Measurements from ENCODE around the gene FAM107A. TPM values are rescaled to one million over a fixed set of nuclear protein-coding genes. Genes with fewer than 3 reads are reported as not detected.

The FAM107A gene
- total RNA-seq, 2 donors from 2014 or later, result not detected

- no peaks in the 10 kb centered on the region for H3K4me1 ChIP-seq (ENCODE audit: control insufficient read depth, insufficient read depth, low read length)
- H3K27ac ChIP-seq (ENCODE audit: low read depth, low read length), result no peak overlapping the region
- H3K9me3 Mint-ChIP-seq, result peaks cover 34% of the 10 kb centered on the region
- peaks cover 4% of the 10 kb centered on the region for H3K36me3 Mint-ChIP-seq (ENCODE audit: low read depth)
- no peak overlapping the region for H3K4me3 ChIP-seq (ENCODE audit: low read length)
- H3K27ac Mint-ChIP-seq, result no peak overlapping the region
- peaks cover 11% of the 10 kb centered on the region for H3K4me1 Mint-ChIP-seq
- peaks cover 22% of the 10 kb centered on the region for H3K9me3 ChIP-seq (ENCODE audit: control insufficient read depth, low read length)
- no peak for DNase-seq
- H3K36me3 ChIP-seq (ENCODE audit: control insufficient read depth, insufficient read depth, low read length), result no peaks in the 10 kb centered on the region
- H3K4me3 Mint-ChIP-seq, result no peak overlapping the region
- no peak for TF ChIP-seq CTCF (conservative IDR thresholded peaks at IDR 0.05)
- no peaks in the 10 kb centered on the region for H3K27me3 Mint-ChIP-seq (ENCODE audit: insufficient read depth)
- 97 to 100% methylated on average over 2 to 4 of the region's 4 CpGs for WGBS, 2 experiments (ENCODE audit: insufficient coverage in 1 of 2, insufficient read length in 1 of 2)
- no peak overlapping the region for H3K9ac ChIP-seq (ENCODE audit: extremely low read depth, low read length, poor library complexity, severe bottlenecking)
- no peaks in the 10 kb centered on the region for H3K27me3 ChIP-seq (ENCODE audit: control insufficient read depth, insufficient read depth, low read length, poor library complexity, severe bottlenecking)
Measured at GRCh38 chr3:58551636-58552180, 25.5 kb downstream of the FAM107A start.

GRCh38 chr3:58544541-58544940 lies 32.6 kb downstream of the FAM107A start:
- 95% methylated on average over 3 of the region's 3 CpGs; no CpG with 5 or more reads in 1 of the 2 experiments for WGBS, 2 experiments (ENCODE audit: insufficient coverage in 1 of 2, insufficient read length in 1 of 2)
- H3K27ac ChIP-seq (ENCODE audit: low read depth, low read length), result no peak overlapping the region
- DNase-seq, result no peak
- Mint-ChIP-seq H3K9me3 (peaks cover 17% of the 10 kb centered on the region), H3K27me3 (ENCODE audit: insufficient read depth) (no peaks in the 10 kb centered on the region), H3K4me3 (no peak overlapping the region), H3K4me1 (peaks cover 10% of the 10 kb centered on the region), H3K36me3 (ENCODE audit: low read depth) (peaks cover 3% of the 10 kb centered on the region), H3K27ac (no peak overlapping the region)
- H3K4me1 ChIP-seq (ENCODE audit: control insufficient read depth, insufficient read depth, low read length), result no peaks in the 10 kb centered on the region
- no peak overlapping the region for H3K4me3 ChIP-seq (ENCODE audit: low read length)
- H3K36me3 ChIP-seq (ENCODE audit: control insufficient read depth, insufficient read depth, low read length), result no peaks in the 10 kb centered on the region
- H3K9me3 ChIP-seq (ENCODE audit: control insufficient read depth, low read length), result peaks cover 6% of the 10 kb centered on the region
- no peak overlapping the region for H3K9ac ChIP-seq (ENCODE audit: extremely low read depth, low read length, poor library complexity, severe bottlenecking)
- H3K27me3 ChIP-seq (ENCODE audit: control insufficient read depth, insufficient read depth, low read length, poor library complexity, severe bottlenecking), result no peaks in the 10 kb centered on the region
- TF ChIP-seq CTCF (conservative IDR thresholded peaks at IDR 0.05), result no peak

- Mint-ChIP-seq H3K4me1 (peaks cover 29% of the 10 kb centered on the region), H3K9me3 (peaks cover 6% of the 10 kb centered on the region), H3K4me3 (no peak overlapping the region), H3K36me3 (ENCODE audit: low read depth) (no peaks in the 10 kb centered on the region), H3K27ac (no peak overlapping the region), H3K27me3 (ENCODE audit: insufficient read depth) (no peaks in the 10 kb centered on the region)
- Histone ChIP-seq H3K4me3 (ENCODE audit: low read length) (no peak overlapping the region), H3K4me1 (ENCODE audit: control insufficient read depth, insufficient read depth, low read length) (peaks cover 18% of the 10 kb centered on the region), H3K9me3 (ENCODE audit: control insufficient read depth, low read length) (no peaks in the 10 kb centered on the region), H3K27ac (ENCODE audit: low read depth, low read length) (no peak overlapping the region), H3K36me3 (ENCODE audit: control insufficient read depth, insufficient read depth, low read length) (no peaks in the 10 kb centered on the region), H3K9ac (ENCODE audit: extremely low read depth, low read length, poor library complexity, severe bottlenecking) (no peak overlapping the region), H3K27me3 (ENCODE audit: control insufficient read depth, insufficient read depth, low read length, poor library complexity, severe bottlenecking) (no peaks in the 10 kb centered on the region)
- no peak for DNase-seq
- no peak for TF ChIP-seq CTCF (conservative IDR thresholded peaks at IDR 0.05)
- WGBS, 2 experiments (ENCODE audit: insufficient coverage in 1 of 2, insufficient read length in 1 of 2), result 92% methylated on average over 7 to 8 of the region's 8 CpGs
Measured at GRCh38 chr3:58540176-58540858, 36.9 kb downstream of the FAM107A start.
